LNCAP (cell line): Measurements from ENCODE around the gene CATSPERE.

ENCODE experiments used
- CTCF ChIP-seq: fragments of 450-650 bp; IDR thresholded peaks from 2 replicates; pipeline ENCODE4 v1.5.1; 2017; ENCODE audit warnings: mild to moderate bottlenecking

CATSPERE gene

GRCh38 chr1:244461245-244462071 lies at the start of gene CATSPERE:
TSS of gene CATSPERE (plus strand) at chr1:244461273. CDS start at chr1:244461430, 157 bp downstream.
- no peak for TF ChIP-seq CTCF

- TF ChIP-seq CTCF = no peak
Measured at GRCh38 chr1:244412176-244412575, 48.9 kb upstream of the CATSPERE start.

GRCh38 chr1:244413736-244414135 lies 47.3 kb upstream of the CATSPERE start:
- TF ChIP-seq CTCF = no peak

GRCh38 chr1:244414543-244414942 lies 46.5 kb upstream of the CATSPERE start:
- TF ChIP-seq CTCF = no peak

- no peak for TF ChIP-seq CTCF
Measured at GRCh38 chr1:244419024-244419423, 42.0 kb upstream of the CATSPERE start.

GRCh38 chr1:244422174-244422573 lies 38.9 kb upstream of the CATSPERE start:
- no peak for TF ChIP-seq CTCF

GRCh38 chr1:244424649-244425334 lies 36.3 kb upstream of the CATSPERE start:
- no peak for TF ChIP-seq CTCF
